ENCODE measurements around the gene CCDC73. TPM values are rescaled to one million over a fixed set of nuclear protein-coding genes. Genes with fewer than 3 reads are reported as not detected.
"Not testable (repeated sequence)": the region's sequence is repeated elsewhere in the genome, so short reads cannot be mapped to it uniquely, and the experiment has no call there.

The CCDC73 gene
- total RNA-seq, 1 donor from 2014 or later: not detected

DNA sequence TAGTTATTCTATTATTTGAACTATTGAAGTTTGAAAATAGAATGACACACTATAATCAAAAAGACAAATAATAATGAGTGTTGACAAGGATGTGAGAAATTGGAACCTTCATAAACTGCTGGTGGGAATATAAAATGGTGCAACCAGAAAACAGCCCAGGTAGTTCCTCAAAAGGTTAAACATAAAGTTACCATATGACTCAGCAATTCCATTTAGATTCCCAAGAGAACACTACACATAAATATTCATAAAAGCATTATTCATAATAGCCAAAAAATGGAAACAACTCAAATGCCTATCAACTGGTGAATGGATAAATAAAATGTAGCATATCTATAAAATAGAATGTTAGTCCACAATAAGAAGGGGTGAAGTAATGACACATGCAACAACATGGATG is 21.7 kb downstream of the CCDC73 start:
- H3K4me3 ChIP-seq (ENCODE audit: insufficient read depth, low read depth, low read length): no peak overlapping the region
- no peaks in the 10 kb centered on the region for H3K9me3 Mint-ChIP-seq (ENCODE audit: unreplicated experiment)
- DNase-seq (ENCODE audit: low read depth) (no peak), FAIRE-seq (no peak)
- H3K36me3 ChIP-seq (ENCODE audit: insufficient read depth, low read length): no peaks in the 10 kb centered on the region
- no peak overlapping the region for H3K27ac ChIP-seq (ENCODE audit: low read depth, low read length)
- TF ChIP-seq EZH2 (IDR thresholded peaks at IDR 0.05; ENCODE audit: insufficient read depth, low read length) (no peak), CTCF (IDR thresholded peaks at IDR 0.05; ENCODE audit: insufficient read depth, low read depth, low read length) (no peak)
- no peak overlapping the region for H3K4me2 ChIP-seq (ENCODE audit: low read length)
- no peaks in the 10 kb centered on the region for H3K27me3 Mint-ChIP-seq (ENCODE audit: low read depth, unreplicated experiment)
- H3K27ac Mint-ChIP-seq (ENCODE audit: unreplicated experiment): no peak overlapping the region
- H3K4me1 ChIP-seq (ENCODE audit: insufficient read depth, low read length): no peaks in the 10 kb centered on the region
- H3K36me3 Mint-ChIP-seq (ENCODE audit: low read depth, unreplicated experiment): no peaks in the 10 kb centered on the region
- no peak overlapping the region for H3K4me3 Mint-ChIP-seq (ENCODE audit: unreplicated experiment)
- H3K9ac ChIP-seq (ENCODE audit: low read length): no peak overlapping the region
- no peaks in the 10 kb centered on the region for H3K9me3 ChIP-seq (ENCODE audit: insufficient read depth, low read depth, low read length)
- no peaks in the 10 kb centered on the region for H3K79me2 ChIP-seq (ENCODE audit: insufficient read depth, low read length)
- H3K27me3 ChIP-seq (ENCODE audit: insufficient read depth, low read length): no peaks in the 10 kb centered on the region
- no peak overlapping the region for H2AFZ ChIP-seq (ENCODE audit: low read depth, low read length)
- H3K4me1 Mint-ChIP-seq (ENCODE audit: low read depth, unreplicated experiment): no peaks in the 10 kb centered on the region
- H4K20me1 ChIP-seq (ENCODE audit: insufficient read depth, low read length): no peaks in the 10 kb centered on the region

- H3K27me3 ChIP-seq (ENCODE audit: insufficient read depth, low read length); H3K4me1 Mint-ChIP-seq (ENCODE audit: low read depth, unreplicated experiment); H3K4me3 Mint-ChIP-seq (ENCODE audit: unreplicated experiment); DNase-seq (ENCODE audit: low read depth); H3K27me3 Mint-ChIP-seq (ENCODE audit: low read depth, unreplicated experiment); H3K36me3 ChIP-seq (ENCODE audit: insufficient read depth, low read length); H4K20me1 ChIP-seq (ENCODE audit: insufficient read depth, low read length); H2AFZ ChIP-seq (ENCODE audit: low read depth, low read length); H3K9me3 ChIP-seq (ENCODE audit: insufficient read depth, low read depth, low read length); H3K27ac Mint-ChIP-seq (ENCODE audit: unreplicated experiment); H3K79me2 ChIP-seq (ENCODE audit: insufficient read depth, low read length); H3K4me3 ChIP-seq (ENCODE audit: insufficient read depth, low read depth, low read length); H3K9ac ChIP-seq (ENCODE audit: low read length); H3K36me3 Mint-ChIP-seq (ENCODE audit: low read depth, unreplicated experiment); H3K4me2 ChIP-seq (ENCODE audit: low read length); H3K27ac ChIP-seq (ENCODE audit: low read depth, low read length); FAIRE-seq; H3K4me1 ChIP-seq (ENCODE audit: insufficient read depth, low read length): not testable (repeated sequence)
- H3K9me3 Mint-ChIP-seq (ENCODE audit: unreplicated experiment): peaks cover 13% of the 10 kb centered on the region
These were observed 32.7 kb downstream of the CCDC73 start for GRCh38 chr11:32761774-32762173.

DNA sequence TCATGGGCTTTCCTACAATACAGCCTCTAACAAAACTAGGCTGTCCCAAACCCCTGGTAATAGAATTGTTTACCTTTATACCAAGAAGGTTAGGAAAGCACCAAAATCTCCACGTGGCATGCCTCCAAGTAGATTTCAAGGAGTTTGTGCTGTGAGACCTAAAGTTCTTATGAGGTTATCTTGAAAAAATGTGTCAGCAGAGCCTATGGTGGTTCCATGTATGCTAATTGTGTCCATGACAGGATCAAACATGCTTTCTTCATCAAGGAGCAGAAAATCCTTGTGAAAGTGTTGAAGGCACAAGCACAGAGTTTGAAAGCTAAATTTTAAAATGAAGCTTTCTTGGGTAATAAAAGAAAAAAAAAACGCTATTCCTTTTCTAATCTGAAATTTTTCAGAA is 36.2 kb downstream of the CCDC73 start:
- DNase-seq (ENCODE audit: low read depth) (no peak), FAIRE-seq (no peak)
- TF ChIP-seq EZH2 (IDR thresholded peaks at IDR 0.05; ENCODE audit: insufficient read depth, low read length): no peak
- no peak for TF ChIP-seq CTCF (IDR thresholded peaks at IDR 0.05; ENCODE audit: insufficient read depth, low read depth, low read length)
- Mint-ChIP-seq H3K27ac (ENCODE audit: unreplicated experiment) (no peak overlapping the region), H3K36me3 (ENCODE audit: low read depth, unreplicated experiment) (no peaks in the 10 kb centered on the region), H3K9me3 (ENCODE audit: unreplicated experiment) (peaks cover 2% of the 10 kb centered on the region), H3K4me3 (ENCODE audit: unreplicated experiment) (no peak overlapping the region), H3K4me1 (ENCODE audit: low read depth, unreplicated experiment) (no peaks in the 10 kb centered on the region), H3K27me3 (ENCODE audit: low read depth, unreplicated experiment) (no peaks in the 10 kb centered on the region)
- Histone ChIP-seq H3K9ac (ENCODE audit: low read length) (no peak overlapping the region), H3K9me3 (ENCODE audit: insufficient read depth, low read depth, low read length) (no peaks in the 10 kb centered on the region), H3K4me3 (ENCODE audit: insufficient read depth, low read depth, low read length) (no peak overlapping the region), H3K4me2 (ENCODE audit: low read length) (no peak overlapping the region), H3K79me2 (ENCODE audit: insufficient read depth, low read length) (no peaks in the 10 kb centered on the region), H3K4me1 (ENCODE audit: insufficient read depth, low read length) (no peaks in the 10 kb centered on the region), H4K20me1 (ENCODE audit: insufficient read depth, low read length) (no peaks in the 10 kb centered on the region), H3K27ac (ENCODE audit: low read depth, low read length) (no peak overlapping the region), H3K36me3 (ENCODE audit: insufficient read depth, low read length) (no peaks in the 10 kb centered on the region), H2AFZ (ENCODE audit: low read depth, low read length) (no peak overlapping the region), H3K27me3 (ENCODE audit: insufficient read depth, low read length) (no peaks in the 10 kb centered on the region)

DNA sequence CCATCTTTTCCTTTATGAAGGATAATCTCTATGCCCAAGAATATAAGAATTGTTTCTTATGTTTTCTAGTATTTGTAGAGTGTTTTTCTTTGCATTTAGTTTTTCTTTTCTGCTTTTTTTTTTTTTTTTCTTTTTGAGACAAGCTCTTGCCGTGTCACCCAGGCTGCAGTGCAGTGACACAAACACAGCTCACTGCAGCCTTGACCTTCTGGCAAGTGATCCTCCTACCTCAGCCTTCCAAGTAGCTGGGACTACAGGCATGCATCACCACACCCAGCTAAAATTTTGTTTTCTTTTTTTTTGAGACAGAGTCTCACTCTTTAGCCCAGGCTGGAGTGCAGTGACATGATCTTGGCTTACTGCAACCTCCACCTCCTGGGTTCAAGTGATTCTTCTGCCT is 41.3 kb downstream of the CCDC73 start:
- not testable (repeated sequence) for H3K27me3 Mint-ChIP-seq (ENCODE audit: low read depth, unreplicated experiment); H3K27ac ChIP-seq (ENCODE audit: low read depth, low read length); H3K9me3 Mint-ChIP-seq (ENCODE audit: unreplicated experiment)

More for the DNA sequence above, 41.3 kb downstream of the CCDC73 start:
- not testable (repeated sequence) for H3K79me2 ChIP-seq (ENCODE audit: insufficient read depth, low read length); H4K20me1 ChIP-seq (ENCODE audit: insufficient read depth, low read length); H3K27ac Mint-ChIP-seq (ENCODE audit: unreplicated experiment); H3K4me1 ChIP-seq (ENCODE audit: insufficient read depth, low read length); H3K4me3 Mint-ChIP-seq (ENCODE audit: unreplicated experiment); FAIRE-seq; H3K4me1 Mint-ChIP-seq (ENCODE audit: low read depth, unreplicated experiment); H3K36me3 Mint-ChIP-seq (ENCODE audit: low read depth, unreplicated experiment); H3K9ac ChIP-seq (ENCODE audit: low read length); H3K27me3 ChIP-seq (ENCODE audit: insufficient read depth, low read length); H3K9me3 ChIP-seq (ENCODE audit: insufficient read depth, low read depth, low read length); H3K36me3 ChIP-seq (ENCODE audit: insufficient read depth, low read length); H3K4me2 ChIP-seq (ENCODE audit: low read length); H2AFZ ChIP-seq (ENCODE audit: low read depth, low read length); H3K4me3 ChIP-seq (ENCODE audit: insufficient read depth, low read depth, low read length); DNase-seq (ENCODE audit: low read depth)
